Measurements from ENCODE around the gene HEATR5A. TPM values are rescaled to one million over a fixed set of nuclear protein-coding genes. Genes with fewer than 3 reads are reported as not detected.
"Not testable (repeated sequence)": the region's sequence is repeated elsewhere in the genome, so short reads cannot be mapped to it uniquely, and the experiment has no call there.

Gene HEATR5A
- polyA plus RNA-seq, 4 donors: 15.7 to 21.4 (median 20.0) TPM

DNA sequence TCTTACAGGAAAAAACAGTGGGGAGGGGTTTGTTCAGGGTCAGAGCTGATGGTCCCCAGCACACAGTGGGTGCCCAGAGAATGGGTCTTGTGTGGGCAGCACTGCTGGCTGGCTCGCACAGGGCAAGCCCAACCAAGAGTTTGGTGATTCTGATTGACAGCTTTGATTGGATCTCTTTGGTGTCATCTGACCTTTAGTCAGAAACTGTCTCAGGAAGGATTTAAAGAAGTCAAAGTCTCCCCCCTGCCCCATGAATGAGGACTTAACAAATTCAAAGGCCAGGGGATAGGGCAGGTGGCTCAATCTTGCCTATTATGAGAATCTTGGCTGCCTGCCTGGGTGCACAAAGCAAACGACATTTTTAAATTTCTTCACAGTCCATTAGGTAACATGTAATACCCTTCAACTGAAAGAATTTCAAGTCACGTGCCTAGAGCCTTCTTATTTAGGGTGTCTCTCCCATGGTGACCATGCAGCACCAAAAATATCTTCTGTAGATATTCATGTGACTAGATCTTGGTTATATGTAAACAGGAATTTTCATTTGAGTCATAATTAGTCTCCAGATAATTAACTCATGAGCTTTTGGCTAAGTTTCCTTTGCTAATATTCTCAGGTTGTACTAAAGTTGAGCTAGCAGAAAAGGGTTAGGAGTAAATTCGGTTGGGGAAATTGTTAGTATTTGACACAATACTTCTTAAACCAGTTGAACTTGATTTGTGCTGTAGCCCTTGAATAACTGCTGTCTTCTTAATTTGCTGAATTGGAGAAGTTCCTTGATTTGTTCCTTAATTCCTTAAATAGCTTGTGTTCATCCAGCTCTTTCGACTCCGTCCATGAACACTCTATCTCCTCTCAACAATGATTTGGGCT, 158.3 kb downstream of the HEATR5A start:
- peak in 1 of 4 donors; percentile 33 for DNase-seq (ENCODE audit: low read depth in 4 of 4, low spot score in 3 of 4)

DNA sequence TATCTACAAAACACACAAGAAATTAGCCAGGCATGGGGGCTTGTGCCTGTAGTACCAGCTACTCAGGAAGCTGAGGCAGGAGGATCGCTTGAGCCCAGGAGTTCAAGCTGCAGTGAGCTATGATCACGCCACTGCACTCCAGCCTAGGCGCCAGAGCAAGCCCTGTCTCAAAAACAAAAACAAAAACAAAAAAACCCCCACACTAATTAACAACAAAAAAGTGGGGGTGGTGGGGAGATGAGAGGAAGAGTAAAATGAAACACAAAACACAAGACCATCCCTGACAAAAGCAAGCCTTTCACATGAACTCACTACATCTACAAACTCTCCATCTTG, 158.9 kb downstream of the HEATR5A start:
- DNase-seq (ENCODE audit: low read depth in 4 of 4, low spot score in 3 of 4): no peak

DNA sequence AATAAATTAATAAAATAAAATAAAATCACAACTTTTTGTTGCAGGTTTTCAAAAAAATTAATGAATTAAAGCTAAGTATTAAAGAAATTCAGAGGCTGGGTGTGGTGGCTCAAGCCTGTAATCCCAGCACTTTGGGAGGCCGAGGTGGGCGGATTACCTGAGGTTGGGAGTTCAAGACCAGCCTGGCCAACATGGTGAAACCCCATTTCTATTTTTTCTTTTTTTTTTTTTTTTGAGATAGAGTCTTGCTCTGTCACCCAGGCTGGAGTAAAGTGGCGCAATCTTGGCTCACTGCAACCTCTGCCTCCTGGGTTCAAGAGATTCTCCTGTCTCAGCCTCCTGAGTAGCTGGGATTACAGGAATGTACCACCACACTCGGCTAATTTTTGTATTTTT, 161.3 kb downstream of the HEATR5A start:
- DNase-seq (ENCODE audit: low read depth in 4 of 4, low spot score in 3 of 4): not testable (repeated sequence)

DNA sequence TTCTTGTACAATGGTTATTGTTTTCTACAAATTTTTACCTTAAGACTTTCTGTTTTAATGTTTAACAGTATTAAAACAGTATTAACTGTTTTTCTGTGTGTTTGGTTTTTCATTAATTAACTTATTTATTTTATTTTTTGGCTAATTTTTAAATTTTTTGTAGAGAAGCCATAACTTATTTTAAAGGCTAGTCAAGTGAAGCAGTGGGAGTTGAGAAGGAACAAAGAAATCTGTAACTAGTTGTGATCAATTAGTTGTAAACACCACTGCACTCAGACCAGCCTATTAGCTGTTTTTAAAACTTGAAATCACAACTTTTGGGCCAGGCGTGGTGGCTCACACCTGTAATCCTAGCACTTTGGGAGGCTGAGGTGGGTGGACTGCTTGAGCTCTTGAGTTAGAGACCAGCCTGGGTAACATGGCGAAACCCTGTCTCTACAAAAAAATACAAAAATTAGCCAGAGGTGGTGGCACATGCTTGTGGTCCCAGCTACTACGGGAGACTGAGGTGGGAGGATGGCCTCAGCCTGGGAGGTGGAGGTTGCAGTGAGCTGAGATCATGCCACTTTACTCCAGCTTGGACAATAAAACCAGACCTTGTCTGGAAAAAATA, 161.8 kb downstream of the HEATR5A start:
- DNase-seq (ENCODE audit: low read depth in 4 of 4, low spot score in 3 of 4): no peak

DNA sequence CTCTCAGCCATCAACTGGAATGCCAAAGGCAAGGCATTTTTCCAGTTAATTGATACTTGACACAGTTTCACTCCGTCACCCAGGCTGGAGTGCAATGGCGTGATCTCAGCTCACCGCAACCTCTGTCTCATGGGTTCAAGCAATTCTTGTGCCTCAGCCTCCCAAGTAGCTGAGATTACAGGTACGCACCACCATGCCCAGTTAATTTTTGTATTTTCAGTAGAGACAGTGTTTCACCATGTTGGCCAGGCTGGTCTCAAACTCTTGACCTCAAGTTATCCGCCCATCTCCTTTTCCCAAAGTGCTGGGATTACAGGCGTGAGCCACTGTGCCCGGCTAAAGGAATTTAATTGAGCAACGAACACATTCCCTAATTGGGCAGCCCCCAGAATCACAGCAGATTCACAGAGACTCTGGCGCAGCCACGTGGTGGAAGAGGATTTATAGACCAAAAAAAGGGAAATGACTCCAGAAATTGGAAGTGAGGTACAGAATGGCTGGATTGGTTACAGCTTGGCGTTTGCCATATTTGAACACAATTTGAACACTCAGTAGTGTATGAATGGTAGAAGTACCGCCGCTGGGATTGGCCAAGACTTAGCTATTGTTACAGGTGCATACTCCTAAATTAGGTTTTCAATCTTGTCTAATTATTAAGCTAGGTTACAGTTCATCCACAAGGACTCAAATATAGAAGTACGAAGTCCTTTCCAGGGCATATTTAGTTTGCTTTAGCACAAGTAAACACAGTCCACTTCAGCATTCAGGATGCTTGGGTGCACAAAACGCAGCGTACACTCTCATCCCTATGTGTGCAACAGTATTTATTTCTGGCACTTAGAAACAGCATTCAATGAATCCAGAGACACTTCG, 162.6 kb downstream of the HEATR5A start:
- not testable (repeated sequence) for DNase-seq (ENCODE audit: low read depth in 4 of 4, low spot score in 3 of 4)

DNA sequence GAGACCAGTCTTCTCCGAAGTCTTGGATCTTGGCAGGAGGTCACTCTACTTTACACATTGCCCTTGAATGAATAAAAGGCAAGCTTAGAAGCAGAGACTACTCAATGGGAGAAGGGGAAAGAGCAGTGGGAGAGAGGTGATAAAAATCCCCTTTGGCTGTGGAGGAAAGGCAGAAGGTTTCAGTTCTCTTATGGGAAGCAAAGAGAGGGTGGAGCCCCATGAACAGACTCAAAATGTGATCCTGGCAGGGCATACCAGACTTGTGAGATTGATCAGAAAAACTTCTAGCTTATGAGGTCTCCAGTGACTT, 163.2 kb downstream of the HEATR5A start:
- no peak for DNase-seq (ENCODE audit: low read depth in 4 of 4, low spot score in 3 of 4)

- DNase-seq (ENCODE audit: low read depth in 4 of 4, low spot score in 3 of 4): no peak
Observed at GRCh38 chr14:31256534-31257243, 163.7 kb downstream of the HEATR5A start.

GRCh38 chr14:31255918-31256317, 164.4 kb downstream of the HEATR5A start:
- DNase-seq (ENCODE audit: low read depth in 4 of 4, low spot score in 3 of 4): not testable (repeated sequence)

GRCh38 chr14:31255286-31255685, 165.1 kb downstream of the HEATR5A start:
- DNase-seq (ENCODE audit: low read depth in 4 of 4, low spot score in 3 of 4): no peak

GRCh38 chr14:31253746-31254471, 166.4 kb downstream of the HEATR5A start:
- DNase-seq (ENCODE audit: low read depth in 4 of 4, low spot score in 3 of 4): no peak

- no peak for DNase-seq (ENCODE audit: low read depth in 4 of 4, low spot score in 3 of 4)
Observed at GRCh38 chr14:31252865-31253264, 167.5 kb downstream of the HEATR5A start.

GRCh38 chr14:31251028-31251958, 169.1 kb downstream of the HEATR5A start:
- no peak for DNase-seq (ENCODE audit: low read depth in 4 of 4, low spot score in 3 of 4)

DNA sequence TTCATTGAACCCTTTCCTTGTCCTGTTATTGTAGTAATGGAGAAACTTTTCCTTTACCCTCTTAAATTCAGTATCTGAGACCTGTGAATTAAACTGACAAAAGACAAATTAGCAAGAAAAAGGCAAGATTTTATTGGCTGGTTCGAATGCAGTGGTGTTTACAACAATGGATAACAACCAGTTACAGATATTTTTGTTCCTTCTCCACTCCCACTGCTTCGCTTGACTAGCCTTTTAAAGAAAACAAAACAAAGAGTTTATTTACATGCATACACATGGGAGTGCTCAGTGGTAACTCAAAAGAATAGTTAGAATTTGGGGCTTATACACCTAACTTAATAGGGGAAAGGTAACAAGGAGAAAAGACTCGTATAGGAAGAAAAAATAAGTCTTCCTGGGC, 175.7 kb downstream of the HEATR5A start:
- no peak for DNase-seq (ENCODE audit: low read depth in 4 of 4, low spot score in 3 of 4)

GRCh38 chr14:31243860-31244259, 176.5 kb downstream of the HEATR5A start:
- DNase-seq (ENCODE audit: low read depth in 4 of 4, low spot score in 3 of 4): no peak

DNA sequence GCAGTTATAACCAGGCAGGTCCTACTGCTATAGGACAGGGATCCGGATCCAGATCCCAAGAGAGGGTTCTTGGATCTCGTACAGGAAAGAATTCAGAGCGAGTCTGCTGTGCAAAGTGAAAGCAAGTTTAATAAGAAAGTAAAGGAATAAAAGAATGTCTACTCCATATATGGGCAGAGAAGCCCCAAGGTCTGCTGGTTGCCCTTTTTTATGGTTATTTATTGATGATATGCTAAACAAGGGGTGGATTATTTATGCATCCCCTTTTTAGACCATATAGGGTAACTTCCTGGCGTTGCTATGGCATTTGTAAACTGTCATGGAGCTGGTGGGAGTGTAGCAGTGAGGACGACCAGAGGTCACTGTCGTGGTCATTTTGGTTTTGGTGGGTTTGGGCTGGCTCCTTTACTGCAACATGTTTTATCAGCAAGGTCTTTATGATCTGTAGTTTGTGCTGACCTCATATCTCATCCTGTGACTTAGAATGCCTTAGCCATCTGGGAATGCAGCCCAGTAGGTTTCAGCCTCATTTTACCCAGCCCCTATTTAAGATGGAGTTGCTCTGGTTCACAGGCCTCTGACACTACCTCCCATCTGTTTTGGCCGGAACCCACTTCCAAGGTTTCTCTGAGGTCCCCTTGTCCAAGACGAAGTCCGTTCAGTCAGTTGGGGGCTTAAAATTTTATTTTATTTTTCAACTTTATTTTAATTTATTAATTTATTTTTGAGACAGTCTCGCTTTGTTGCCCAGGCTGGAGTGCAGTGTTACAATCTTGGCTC, 178.0 kb downstream of the HEATR5A start:
- not testable (repeated sequence) for DNase-seq (ENCODE audit: low read depth in 4 of 4, low spot score in 3 of 4)

Data from right renal pelvis (tissue), 4 donors.